ENCODE results near the gene STK16.
"Not testable (repeated sequence)": the region's sequence is repeated elsewhere in the genome, so short reads cannot be mapped to it uniquely, and the experiment has no call there.

The STK16 gene

DNA sequence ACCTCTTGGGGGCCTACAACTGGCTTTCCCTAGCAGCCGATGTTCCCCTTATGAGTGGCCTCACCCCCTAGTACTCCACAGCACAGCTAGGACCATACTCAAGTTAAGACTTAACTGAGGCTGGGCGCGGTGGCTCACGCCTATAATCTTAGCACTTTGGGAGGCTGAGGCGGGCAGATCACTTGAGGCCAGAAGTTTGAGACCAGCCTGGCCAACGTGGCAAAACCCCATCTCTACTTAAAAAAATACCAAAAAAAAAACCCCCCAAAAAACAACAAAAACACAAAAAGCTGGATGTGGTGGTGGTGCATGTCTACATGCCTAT, 41.8 kb downstream of the STK16 start:
- DNase-seq (ENCODE audit: low read depth, low spot score): not testable (repeated sequence)

DNA sequence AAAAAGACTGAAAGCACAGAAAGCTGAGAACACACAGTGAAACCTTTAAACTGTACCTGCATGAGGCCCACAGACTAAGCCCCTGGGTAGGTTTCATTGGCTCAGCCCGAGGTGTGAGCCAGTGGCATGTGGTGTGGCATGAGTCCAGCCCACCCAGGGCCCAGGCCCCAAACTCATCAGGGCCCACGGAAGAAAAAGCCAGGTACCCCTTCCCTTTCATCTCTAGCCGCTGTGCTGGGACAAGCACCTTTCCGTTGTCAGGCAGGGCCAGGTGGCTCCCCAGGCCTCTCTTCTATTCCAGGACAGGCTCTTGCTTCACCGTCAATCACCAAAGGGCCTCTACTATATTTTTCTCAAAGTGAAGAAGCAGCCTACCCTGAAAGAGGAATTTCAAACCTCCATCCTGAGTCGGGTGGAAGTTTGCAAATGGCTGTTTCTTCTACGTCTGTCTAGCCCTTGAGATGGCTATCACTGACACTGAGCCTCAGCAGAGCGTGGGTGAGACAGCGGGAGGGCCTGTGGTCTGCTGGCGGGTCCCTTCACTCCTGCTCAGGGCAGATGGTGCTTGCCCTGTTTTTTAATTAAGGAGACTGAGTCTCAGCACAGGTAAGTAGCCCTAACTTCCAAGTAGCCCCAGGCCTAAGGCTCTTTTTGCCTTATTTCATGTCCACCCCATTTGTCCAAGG, 42.4 kb downstream of the STK16 start:
- no peak for DNase-seq (ENCODE audit: low read depth, low spot score)

DNA sequence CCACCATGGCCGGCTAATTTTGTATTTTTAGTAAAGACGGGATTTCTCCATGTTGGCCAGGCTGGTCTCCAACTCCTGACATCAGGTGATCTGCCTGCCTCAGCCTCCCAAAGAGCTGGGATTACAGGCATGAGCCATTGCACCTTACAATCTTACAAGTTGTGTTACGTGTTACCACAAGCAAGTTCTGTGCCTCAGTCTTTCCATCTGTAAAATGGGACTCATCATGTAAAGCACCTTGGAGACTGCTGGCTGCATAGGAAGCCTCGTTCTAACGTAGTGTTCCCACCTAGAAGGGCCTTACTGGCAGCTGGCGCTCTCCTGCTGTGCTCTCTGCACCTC, 43.9 kb downstream of the STK16 start:
- DNase-seq (ENCODE audit: low read depth, low spot score): no peak

DNA sequence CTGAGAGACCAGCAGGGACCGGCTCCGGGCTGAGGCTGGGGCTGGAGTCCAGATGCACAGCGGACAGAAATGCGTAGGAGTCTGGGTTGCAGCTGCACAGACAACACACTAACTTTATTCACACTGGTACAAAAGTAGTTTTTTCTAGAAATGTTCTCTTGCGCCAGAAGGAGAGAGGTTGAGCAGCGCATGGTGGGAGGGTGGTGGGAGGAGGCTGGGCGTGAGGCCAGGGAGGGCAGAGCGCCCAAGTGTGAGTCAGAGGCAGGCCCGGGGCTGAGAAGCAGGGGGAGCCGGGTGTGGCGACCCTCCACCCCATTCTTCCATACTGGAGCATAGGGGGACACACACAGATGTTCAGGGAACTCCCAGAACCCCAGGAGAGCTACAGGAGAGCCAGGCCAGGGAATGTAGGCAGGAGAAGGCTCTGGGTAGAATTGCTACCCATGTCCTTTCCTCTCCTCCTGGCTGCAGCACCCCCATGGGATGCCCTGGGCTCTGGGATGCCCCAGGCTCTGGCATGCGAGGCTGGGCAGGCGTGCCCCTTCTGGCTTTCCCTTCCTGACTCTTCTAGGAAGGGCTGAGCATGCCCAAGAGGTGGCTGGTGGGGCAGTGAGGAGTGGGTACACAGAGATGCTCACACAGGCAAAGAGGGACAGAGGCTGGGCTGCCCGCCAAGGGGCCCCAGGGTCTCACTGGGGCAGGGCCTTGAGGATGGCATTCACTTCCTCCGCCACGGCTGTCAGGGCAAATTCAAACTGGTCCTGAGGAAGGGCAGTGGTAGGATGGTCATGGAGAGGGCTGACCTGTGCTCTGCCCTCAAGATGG, 44.5 kb downstream of the STK16 start:
- DNase-seq (ENCODE audit: low read depth, low spot score): no peak

DNA sequence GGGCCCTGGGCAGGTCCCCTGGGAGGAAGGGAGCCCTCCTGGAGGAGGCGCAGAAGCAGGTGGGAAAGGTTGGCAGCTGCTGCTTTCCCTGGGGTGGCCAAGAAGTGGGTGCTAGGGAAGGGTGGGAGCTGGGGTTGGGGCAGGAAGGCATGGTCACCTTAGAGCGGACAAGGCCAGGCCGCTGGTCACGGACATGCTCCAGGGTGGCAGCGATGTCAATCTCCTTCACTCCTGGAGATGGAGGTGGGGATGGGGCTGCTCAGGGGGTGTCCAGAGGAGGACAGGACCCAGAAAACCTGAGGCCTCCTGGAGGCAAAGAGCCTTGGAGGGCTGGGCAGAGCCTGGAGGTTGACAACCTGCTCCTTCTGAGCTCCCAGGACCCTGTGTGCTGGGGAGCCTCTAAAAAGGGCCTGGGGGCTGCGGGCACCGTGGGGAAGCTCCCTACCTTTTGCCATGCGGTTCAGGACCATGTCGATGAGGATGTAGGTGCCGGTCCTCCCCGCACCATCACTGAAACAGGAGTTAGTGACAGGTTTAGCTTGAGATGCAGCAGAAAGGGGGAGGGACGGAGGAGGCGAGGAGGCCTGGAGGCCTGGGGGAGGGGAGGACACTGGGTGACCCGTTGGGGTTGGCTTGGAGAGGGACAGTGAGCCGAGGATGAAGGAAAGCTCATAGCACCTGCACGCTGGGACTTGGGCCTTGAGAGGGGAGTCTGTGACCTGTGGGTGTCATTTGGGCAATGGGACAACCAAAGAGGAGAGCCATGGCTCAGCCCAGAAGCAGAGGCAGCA, 45.3 kb downstream of the STK16 start:
- no peak for DNase-seq (ENCODE audit: low read depth, low spot score)

DNA sequence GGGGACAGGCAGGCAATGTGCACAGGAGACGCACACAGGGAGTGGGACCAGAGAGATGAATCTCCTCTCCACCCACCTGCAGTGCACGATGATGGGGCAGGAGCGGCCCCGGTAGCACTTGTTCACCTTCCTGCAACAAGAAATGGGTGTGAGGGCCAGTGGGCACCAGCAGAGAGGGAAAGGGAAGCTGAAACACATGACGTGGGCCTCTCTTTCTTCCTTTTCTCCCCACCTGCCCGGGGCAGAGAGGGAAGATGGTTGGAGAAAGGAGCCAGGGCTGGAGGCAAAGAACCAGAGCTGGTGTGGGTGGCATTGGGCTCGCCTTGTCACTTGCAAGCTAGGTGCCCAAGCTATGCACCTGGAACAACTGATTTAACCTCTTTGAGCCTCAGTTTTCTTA, 46.1 kb downstream of the STK16 start:
- DNase-seq (ENCODE audit: low read depth, low spot score): no peak

DNA sequence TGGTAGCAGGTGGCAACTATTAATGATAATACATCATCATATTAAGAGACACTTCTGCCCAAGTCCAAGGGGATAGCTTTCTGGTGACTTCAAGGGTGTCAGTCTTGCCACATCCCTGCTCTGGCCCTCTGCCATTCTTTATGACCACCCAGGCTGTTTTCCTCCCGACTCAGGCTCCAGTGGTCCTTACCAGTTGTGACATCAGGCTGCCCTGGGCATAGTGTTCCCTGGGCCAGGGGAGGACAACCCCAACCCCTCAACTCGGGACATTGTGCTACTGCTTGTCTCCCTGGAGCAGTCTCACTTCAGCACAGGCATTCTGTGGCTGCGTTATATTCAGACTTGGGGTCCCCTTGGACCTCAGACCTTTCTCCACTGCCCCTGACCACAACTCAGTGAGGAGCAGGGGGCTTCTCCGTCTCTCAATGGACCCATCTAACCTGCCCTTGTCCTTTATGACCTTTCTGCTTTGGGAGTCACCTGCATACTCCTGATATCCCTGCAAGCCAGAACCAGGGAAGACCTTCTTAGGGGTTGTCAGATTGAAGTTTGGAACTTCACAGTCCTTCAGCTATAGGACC, 46.7 kb downstream of the STK16 start:
- DNase-seq (ENCODE audit: low read depth, low spot score): no peak

DNA sequence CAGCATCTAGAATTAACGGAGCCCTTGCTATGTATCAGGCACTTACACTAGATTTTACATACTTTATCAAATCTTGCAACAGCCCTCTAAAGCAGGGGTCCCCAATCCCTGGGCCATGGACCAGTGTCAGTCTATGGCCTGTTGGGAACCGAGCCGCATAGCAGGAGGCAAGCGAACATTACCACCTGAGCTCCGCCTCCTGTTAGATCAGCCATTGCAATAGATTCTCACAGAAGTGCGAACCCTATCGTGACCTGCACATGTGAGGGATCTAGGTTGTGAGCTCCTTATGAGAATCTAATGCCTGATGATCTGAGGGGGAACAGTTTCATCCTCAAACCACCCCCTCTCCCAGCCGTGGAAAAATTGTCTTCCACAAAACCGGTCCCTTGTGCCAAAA, 47.3 kb downstream of the STK16 start:
- no peak for DNase-seq (ENCODE audit: low read depth, low spot score)

DNA sequence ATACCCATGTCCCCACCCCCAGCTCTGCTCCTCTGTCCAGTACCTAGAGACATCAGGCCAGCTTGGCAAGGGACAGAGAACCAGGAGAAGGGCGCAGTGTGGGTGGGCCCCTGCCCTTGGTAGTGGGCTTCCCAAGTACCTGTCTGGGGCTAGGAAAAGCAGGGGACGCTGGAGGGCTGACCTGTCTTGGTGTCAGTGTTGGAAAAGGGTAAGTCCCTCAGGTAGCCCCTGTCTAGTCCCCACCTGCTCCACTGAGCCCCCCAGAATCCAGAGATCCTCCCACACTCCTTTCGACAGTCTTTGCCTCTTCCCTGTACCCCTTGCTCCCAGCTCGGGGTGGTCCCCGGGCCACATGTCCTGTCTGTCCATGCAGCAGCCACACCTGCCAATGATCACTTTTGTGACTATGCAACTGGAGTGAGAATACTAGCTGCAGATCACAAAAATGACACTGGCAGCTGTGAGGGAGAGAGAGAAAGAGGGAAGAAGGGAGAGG, 48.5 kb downstream of the STK16 start:
- DNase-seq (ENCODE audit: low read depth, low spot score): no peak

DNA sequence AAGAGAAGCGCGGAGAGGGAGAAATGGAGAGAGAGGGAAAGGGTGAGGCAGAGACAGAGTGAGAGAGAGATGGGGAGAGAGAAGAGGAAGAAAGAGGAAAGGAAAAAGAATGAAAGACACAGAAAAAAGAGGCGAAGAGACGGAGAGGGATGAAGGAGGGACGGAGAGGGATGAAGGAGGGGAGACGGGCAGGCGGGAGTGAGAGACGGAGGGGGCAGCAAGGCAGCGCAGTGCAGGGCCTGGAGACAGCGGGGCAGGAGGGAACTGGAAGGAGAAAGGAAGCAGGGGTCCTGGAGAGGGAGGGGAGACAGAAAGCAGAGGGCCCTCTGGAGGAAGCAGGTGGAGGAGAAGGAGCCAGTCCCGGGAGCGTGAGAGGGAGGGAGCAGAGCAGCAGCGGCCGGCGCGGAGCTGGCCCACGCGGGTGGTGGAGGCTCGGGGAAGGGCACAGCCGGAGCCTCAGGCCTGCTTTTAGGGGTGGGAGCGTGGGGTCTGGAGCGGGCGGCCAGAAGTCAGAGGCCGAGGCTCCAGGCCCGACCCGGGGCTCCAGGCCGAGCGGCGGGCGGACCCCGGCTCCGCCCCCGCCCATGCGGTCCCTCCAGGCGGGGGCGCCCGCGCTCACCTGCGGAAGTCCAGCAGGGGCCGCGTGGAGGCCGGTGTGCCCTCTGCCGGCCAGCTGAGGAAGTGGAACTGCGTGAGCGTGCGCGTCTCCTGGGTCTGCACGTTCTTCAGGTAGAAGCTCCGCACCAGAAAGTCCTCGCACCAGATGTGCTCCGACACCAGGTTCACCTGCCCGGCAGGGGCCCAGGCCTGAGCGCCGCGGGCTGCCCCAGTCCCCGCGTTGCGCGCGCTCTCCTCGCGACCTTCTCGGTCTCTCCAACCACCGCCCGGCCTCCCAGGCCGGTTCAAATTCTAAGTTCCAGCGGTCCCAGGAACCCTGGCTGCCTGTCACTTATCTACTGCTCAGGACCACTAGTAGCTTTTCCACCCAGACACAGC, 49.4 kb downstream of the STK16 start:
- no peak for DNase-seq (ENCODE audit: low read depth, low spot score)

DNA sequence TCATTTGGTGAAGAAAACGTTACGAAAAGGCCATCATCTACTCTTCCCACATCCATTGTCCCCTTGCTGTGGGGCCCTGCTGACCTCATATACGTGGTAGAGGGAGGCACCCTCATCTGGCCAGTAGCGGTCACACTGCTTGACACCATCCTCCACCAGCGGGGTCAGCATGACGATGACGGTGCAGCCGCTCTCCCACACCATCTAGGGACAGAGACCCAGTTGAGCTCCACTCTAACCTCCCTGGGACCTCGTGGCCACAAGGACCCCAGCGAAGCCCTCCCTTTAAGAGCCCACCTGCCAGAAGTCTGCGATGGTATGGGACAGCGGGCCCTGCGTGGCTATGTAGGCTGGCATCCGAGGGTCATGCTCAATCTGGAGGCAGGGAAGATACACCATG, 50.9 kb downstream of the STK16 start:
- DNase-seq (ENCODE audit: low read depth, low spot score): no peak

DNA sequence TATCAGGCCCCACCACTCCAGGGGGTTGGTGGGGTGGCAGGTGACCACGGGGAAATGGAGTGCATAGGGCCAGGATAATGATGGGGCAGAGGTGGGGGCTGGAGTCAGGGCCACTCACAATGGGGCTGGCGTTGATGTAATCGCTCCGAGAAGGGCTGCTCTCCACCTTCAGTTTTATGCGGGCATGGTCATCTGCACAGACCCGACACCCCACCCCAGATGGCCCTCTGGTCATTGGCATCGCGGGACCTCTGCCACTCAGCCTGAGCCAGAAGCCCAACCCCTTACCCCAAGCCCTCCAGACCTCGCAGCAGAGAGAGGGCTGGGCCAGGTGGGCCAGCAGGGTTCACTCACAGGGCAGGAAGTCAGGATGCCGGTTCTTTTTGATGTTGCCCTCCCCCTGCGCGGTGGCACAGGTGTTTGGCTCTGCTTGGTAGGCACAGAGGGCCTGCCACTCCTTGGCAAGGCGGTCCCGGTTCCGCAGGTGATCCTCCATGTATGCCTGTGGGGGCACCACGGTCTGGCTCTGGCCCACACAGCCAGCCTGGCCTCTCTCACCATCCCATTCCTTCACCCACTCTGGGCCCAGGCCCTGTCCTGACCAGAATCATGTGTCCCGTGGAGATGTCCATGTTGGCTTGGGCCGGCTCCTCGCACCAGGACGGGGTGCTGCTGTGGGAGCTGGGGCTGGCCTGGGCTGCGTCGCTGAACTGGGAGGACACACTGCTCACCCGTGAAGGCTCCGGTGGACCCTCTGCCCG, 51.5 kb downstream of the STK16 start:
- no peak for DNase-seq (ENCODE audit: low read depth, low spot score)

DNA sequence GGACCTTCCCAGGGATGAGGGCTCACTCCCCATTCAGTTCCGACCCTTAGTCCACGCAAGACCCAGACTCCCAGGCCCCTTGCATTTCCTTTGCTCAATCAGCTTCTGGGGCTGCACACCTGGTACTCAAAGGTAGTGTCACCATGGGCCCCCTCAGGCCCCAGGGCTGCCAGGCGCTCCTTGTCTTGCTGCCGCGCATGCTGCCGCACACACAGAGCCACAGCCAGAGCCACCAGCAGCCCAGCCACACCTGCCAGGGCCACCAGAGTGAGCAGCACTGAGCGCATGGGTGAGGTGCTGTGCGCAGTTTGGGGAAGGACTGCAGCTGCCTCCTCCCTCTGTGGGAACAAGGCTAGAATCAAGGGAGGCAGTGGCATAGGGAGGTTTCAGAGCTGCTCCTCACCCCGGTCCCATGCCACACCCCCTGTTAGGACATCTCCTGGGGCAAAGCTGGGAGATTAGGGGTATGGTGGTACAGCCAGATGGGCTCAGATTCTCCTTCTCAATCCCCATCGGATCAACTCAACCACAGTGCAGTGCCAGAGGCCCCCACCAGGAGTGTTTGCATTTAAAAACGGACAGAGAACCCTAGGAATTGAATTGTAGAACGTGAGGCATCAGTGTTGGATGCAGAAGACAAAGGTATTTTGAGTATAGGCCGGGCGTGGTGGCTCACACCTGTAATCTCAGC, 52.6 kb downstream of the STK16 start:
- no peak for DNase-seq (ENCODE audit: low read depth, low spot score)

DNA sequence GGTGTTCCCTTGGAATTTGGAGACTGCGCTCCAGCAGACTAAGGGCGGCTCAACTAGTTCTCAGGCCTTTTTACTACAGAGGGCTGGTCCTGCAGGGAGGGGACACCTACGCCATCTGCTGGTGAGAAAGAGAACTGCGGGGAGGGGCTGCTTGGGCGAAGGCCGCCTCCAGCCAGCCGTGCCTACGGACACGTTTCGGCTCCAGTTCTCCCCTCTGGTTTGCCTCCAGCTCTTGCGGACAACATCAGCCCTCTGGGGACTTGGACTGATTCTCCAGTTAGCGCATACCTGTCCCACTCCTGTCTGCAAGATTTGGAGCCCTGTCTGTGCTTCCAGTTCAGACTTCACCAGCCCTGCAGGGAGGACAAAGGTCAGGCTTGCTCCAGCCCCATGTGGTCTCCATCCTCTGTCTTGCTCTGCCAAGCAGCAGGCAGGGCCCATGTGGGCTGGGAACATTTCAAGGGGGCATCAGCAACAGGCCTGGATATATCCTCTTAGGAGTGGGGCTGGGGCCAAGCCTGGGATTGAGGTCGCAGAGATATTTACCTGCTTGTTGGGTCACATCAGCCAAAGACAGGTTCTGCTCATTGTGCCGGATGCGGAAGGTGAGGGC, 53.6 kb downstream of the STK16 start:
- DNase-seq (ENCODE audit: low read depth, low spot score): no peak

DNA sequence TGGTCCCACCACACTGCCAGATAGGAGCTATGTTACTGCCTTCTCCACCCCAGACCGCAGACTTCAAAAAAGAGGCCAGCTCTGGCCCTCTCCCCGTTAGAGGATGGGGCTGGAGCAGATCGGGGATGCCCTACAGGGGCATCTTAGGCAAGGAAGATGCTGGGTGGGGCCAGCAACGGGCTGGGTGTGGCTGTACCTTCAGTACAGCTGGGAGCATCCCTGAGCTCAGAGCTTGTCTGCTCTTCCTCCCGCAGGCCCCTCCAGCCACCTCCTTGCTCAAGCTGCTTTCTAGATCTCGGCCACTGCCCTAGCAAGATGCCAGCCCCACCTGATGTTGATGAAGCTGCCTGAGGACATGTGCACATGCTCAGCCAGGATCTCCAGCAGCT, 54.1 kb downstream of the STK16 start:
- no peak for DNase-seq (ENCODE audit: low read depth, low spot score)
